GM12872 (cell line): Measurements from ENCODE around the gene ANAPC15.

ENCODE experiments used
- CTCF ChIP-seq: IDR thresholded peaks from 3 replicates; pipeline ENCODE4 v1.5.1; 2011; ENCODE audit warnings: low read depth, mild to moderate bottlenecking, low read length, moderate library complexity; ENCODE audit not compliant: insufficient read depth

Gene ANAPC15

GRCh38 chr11:72122607-72123006 lies 10.1 kb upstream of the ANAPC15 start:
- TF ChIP-seq CTCF: no peak

- no peak for TF ChIP-seq CTCF
These were observed 8.4 kb upstream of the ANAPC15 start for GRCh38 chr11:72120930-72121329.

GRCh38 chr11:72119198-72119597 lies 6.7 kb upstream of the ANAPC15 start:
- no peak for TF ChIP-seq CTCF

GRCh38 chr11:72116019-72116755 lies 3.7 kb upstream of the ANAPC15 start:
- TF ChIP-seq CTCF: no peak

- no peak for TF ChIP-seq CTCF
These were observed 2.1 kb upstream of the ANAPC15 start for GRCh38 chr11:72114570-72114969.

GRCh38 chr11:72112978-72113808 lies 698 bp upstream of the ANAPC15 start:
- no peak for TF ChIP-seq CTCF

- TF ChIP-seq CTCF: no peak
These were observed 974 bp downstream of the ANAPC15 start for GRCh38 chr11:72111300-72112142.
